Cortex of kidney (tissue), 1 donor: ENCODE measurements around the gene CRMP1.

Experiments used
- DNase-seq: peaks from one replicate; lab custom pipeline; 2025; lab: John Stamatoyannopoulos, UW

Gene CRMP1

DNA sequence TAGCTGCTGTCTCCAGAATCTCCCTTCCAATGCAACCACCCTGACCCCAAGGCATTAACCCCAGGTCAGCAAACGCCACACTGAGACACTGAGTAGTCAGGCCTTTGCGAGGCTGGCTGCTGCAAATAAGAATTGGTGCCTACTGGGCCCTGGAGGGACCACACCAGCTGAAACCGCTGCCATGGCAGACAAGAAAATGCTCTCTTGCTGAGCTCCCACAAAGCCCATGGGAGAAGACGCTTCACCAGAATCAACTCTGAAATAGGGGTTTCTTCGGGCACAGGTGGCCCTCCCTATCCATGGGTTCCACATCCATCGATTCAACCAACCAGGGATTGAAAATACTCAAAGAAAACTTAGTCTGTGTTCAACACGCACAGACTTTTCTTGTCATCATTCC, 26.7 kb upstream of the CRMP1 start:
- DNase-seq, result no peak

DNA sequence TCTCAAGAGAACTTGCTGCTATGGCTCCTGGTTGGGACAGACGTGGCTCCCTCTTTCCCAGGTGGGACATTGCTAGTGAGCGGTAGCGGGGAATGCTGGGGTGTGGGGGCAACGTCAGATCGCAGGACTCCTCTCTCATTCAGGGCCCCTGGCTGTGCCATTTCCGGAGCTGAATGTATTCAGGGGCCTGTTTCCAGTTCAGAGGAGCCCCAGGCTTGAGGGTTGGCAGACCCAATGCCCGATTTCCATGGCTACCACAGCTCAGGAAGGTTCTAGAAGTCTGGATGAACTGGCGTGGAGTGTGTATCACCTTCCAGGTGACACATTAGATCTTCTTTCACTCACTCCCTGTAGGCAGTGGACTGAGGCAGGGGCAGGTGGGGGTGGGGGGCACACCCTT, 26.2 kb upstream of the CRMP1 start:
- no peak for DNase-seq

DNA sequence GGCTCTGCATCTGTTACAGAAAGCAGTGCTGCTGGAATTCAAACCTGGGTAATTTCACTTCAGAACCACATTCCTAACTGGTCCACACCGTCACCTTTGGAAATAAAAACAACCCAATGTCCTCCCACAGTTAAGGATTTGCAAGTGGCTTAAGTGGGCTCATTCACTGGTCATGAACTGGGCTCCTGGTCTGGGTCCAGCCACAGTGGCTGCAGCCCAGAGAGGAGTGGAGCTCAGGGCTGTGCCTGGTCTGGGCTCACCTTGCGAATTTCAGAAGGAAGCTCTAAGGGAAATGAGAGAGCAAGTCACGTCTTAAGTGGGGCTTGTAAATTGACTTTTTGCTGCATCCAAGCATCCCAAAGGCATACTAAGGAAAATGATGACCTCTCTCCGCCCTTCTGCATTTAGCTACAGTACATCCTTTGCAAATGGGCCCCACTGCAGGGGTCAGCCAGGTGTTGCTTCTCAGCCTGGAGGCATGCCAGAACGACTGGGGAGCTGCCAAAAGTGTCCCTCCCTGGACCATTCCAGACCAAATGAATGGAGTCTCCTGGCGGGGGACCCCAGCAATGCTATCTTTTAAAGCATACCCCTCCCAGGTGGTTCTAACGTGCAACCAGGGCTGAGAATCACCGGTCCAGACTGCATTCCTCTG, 25.6 kb upstream of the CRMP1 start:
- no peak for DNase-seq

DNA sequence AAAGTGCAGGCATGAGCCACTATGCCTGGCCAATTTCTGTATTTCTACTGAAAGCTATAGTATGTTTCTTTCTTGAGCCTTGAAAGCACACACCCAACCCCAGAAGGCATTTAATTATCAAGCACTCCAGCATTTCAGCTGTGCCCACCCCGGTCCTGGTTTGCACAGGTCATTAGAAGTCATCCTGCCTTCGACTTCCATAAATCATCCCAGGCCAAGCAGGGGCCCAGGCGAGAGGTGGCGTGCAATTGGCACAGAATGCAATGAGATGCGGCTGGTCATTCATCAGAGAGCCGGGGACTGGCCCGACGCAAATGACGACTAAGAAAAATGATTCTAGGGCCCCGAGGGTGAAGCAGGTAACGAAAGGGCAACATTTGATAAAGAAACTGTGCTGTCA, 24.8 kb upstream of the CRMP1 start:
- DNase-seq, result no peak

DNA sequence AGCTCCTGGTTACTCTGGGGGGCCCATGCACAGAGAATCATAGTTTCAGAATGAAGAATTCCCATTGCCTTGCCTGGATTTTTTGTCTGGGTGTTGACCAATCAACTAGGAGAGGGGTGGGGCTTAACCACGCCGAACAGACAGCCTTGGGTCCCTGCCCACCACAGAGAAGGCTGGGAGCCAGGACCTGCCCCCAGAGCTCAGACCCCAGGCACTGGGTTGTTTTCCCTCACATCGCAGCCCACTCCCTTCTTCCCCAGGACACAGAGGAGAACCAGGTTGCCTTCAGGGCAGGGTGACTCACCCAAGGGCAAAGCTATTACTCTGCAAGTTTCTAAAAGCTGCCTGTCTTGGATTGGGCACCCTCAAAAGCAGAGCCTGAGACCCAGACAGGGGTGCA, 23.3 kb upstream of the CRMP1 start:
- DNase-seq, result no peak

DNA sequence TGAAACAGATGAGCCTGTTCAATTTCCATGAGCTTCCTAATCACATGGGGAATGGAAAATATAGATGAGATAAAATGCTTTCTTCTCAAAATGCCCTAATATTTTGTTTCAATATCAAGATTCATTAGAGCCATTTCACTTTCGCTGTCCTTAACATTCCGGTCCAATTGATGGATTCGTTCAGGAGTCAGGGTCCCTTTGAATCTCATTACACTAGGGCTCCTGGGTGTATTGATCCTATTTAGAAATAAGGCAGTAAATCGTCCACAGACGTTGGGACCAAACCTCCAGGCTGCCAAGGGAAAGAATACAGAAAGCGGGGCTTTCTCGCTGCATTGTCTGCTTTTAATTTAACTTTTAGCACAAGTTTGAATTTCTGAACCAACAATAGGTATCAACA, 20.6 kb upstream of the CRMP1 start:
- no peak for DNase-seq

DNA sequence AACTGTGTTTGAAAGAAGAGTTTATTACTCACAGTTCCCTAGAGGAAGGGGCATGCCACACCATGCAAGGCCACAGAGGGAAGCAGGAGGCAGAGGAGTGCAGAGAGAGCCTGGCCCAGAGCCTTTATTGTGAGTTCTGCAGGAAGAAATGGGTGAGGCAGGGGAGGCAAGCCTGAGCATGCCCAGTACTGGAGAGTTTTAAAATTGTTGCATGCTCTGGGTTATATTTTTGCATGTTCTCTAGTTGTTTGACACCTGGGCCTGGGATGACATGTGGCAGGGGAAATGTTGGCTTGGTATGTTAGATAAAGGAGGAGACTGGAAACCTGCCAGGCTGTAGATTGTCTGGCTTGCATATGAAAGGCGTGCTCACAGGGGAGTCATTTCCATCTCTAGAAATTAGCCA, 19.7 kb upstream of the CRMP1 start:
- no peak for DNase-seq

DNA sequence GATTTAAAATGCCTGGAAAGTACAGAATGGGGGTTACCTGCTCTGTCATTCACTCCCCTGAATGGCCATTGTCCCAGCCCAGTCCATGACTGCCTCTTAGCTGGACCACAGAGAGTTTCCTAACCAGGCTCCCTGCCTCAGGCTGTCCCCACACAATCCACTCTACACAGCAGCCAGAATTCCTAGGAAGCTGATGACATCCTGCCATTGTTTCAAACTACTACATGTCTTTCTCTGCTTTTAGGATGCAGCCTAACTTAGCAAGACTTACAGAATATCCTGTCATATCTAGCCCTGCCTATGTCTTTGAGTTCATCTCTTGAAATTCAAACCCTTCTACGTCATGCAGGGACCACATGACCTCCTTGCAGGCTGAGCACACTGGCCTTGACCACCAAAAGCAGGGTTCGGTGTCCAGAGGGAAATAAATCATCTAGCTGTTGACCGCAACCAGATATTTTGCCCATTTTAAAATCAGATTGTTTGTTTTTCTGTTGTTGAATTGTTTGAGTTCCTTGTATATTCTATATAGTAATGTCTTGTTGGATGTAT, 16.1 kb upstream of the CRMP1 start:
- no peak for DNase-seq

DNA sequence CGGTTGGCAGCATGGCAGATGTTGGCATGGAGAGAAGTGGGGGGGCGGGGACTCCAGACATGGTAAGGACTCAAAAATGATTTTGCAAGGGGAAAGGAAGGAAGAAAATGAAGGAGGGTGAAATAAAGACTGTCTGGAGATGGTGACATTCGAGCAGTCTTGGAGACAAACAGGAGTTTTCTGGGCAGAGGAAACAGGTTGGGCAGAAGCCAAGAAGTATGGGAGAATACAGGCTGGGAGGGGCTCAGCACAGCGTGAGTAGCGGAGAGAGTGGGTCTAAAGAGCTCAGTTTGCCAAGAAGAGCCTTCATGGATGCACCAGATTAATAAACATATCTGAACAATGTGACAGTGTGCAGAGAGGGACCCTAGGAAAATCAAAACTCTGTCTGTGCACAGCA, 13.3 kb upstream of the CRMP1 start:
- DNase-seq, result no peak

DNA sequence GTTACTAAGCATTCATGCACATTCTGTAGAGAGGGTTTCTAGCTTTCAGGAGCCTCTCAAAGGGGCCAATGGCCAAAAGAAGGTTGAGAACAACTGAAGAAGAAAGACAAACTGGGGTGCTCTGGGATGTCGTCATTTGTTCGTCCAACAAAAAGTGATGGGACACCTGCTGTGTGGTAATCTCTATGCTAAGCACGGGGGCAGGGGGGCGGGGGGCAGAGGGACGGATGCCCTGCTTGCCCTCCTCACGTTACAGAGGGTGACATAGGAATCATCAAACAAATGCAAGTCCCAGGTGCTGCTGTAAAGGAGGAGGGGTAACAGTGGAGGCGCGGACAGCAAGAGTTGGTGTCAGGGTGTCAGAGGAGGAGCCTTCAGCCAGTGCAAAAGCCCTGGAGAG, 12.8 kb upstream of the CRMP1 start:
- DNase-seq, result no peak

DNA sequence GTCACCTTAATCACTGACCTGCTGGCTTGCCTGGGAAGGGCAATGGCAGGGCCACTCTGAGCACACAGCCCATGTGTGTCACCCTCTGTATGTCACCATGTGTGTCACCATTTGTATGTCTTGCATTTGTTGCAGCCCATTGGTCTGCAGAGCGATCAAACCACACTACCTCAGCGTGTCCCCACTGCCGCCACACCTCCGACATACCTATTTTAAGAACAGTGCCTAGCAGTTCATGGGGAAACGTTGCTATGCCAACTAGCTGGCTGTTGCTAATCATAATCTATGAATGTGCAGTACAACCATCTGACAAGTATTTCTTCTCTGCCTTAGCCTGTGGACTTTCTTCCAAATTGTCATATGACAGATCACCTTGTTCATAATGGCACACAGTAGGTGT, 8.0 kb upstream of the CRMP1 start:
- no peak for DNase-seq

DNA sequence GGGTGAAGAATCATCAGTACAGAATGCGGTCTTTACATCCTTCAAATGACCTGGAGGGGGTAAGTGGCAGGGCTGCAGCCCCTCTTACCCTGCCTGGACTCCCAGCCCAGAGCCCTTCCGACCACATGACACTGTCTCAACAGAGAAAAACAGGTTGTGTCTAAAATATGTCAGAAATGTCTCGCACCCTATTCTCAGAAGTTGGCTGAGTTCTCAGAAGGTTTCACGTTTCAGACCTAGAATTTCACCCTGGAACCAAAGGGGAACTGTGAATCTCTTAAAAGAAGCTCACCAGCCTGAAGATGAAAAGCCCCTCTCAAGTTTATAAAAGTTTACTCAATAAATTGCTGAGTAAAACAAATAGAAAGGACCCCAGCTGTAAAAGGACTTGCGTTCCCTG, 7.0 kb upstream of the CRMP1 start:
- DNase-seq, result no peak

DNA sequence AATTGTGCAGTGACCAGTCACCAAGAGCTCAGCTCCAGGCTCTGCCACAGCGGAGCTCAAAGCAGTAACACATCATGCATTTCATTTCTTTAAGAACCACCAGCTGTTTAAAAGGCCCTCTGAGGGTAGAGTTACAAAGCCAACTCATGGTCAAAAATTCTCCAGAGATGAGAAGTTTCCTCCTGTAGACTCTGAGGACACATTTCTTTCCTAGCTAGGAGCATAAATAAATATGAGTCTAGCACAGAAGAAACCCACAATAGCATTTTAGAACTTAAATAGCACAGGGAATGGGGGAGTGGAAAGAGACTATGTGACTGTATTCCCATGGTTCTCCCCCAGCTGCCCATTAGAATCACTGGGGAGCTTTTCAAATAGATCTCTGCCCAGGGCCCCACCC, 6.5 kb upstream of the CRMP1 start:
- DNase-seq, result no peak

DNA sequence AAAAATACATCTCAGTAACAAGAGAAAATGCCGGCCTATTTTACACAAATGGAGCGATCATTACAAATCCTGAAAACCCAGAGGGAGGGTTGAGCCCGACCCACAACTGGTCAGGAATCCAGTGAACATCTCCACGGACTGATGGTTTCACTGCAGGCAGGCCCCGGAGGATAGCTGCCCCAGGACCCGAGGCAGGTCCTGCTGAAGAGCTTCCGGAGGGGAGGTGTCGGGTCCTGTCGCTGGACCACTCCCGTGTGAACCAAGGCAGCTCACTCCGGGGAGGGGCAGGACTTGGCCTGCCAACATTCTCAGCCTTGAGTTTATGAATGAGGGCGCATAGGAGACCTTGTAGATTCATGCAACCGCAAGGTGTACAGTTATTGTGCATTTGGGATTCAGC, 4.8 kb upstream of the CRMP1 start:
- no peak for DNase-seq

DNA sequence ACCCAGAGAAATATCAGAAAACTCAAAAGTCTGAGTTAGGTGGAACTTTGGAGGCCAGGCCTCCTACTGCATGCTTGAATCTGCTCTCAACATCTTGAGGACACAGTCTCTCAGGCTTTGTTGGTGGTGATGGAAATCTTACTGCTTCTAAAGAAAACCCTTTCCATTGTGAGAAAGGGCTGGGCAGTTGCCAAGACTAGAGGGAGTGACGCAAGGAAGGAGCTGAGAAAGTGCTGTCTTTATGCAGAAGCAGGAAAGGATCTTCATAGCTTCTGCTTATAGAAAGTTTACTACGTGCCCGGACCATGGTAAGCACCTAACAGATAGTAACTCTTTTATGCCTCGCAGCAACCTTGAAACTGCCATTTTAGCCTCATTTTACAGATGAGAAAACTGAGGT, 2.4 kb upstream of the CRMP1 start:
- no peak for DNase-seq

DNA sequence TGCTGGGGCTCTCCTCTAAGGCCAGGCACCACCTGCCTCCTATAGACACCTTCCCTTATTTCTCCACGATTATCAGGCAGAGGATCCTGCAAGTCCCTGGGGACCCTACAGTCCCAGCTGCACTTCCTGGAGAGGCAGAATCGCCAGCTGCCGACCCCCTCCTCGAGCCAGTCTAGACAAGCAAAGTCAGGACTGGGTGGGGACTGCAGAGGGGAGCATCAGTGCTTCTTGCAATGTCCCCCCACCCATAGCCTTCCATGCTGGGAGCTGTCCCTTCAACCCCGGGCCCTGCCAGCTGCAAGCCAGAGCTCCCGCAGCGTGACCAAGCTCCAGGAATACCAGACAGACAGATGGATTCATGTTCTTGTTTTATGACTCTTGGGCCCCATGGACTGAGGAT, 1.4 kb upstream of the CRMP1 start:
- DNase-seq, result no peak

DNA sequence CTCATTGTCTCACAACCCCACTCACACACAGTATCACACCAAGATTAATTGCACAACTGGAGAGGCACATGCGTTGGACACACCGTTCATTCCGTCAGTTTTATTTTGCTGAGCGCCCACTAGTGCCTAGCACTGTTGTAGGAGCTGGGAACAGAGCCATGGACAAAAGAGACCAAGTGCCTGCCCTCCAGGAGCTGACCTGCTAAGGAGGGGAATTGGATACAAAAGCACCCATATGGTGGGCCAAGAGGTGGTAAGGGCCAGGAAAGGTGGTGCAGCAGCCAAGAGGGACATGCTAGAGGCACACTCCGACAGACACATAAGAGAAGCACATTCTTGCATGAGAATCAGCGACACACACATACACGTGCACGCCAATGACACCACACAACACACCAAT, 705 bp upstream of the CRMP1 start:
- no peak for DNase-seq

DNA sequence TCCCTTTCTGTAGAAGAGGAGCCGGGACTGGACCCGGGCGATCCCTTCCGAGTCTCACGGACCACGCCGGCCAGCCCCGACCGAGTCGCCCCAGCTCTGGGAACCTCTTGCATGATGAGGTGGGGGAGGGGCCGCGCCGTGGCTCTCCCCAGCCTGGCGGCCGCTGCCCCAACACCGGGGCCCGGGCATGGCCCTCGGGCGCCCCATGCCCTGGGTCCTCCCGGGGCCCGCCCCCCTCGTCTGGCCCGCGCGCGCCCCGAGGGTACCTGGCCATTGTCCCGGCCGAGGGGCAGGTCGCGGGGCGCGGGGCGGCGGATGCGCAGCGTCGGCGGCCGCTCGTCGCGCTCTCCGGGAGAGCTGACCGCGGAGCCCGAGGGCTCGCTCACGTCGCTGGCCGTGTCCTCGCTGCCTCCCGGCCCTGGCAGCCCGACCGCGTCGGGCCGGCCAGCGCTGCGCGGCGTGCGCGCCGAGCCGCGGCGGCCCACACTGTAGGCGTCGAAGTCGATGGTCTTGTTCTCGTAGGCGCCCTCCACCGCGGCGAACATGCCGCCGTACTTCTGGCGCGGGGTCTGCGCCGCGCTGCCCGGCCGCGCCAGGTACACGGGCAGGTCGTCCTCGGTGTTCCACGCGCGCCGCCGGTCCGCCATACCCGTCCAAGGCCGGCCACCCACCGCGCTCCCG, 423 bp downstream of the CRMP1 start:
- DNase-seq, result no peak

DNA sequence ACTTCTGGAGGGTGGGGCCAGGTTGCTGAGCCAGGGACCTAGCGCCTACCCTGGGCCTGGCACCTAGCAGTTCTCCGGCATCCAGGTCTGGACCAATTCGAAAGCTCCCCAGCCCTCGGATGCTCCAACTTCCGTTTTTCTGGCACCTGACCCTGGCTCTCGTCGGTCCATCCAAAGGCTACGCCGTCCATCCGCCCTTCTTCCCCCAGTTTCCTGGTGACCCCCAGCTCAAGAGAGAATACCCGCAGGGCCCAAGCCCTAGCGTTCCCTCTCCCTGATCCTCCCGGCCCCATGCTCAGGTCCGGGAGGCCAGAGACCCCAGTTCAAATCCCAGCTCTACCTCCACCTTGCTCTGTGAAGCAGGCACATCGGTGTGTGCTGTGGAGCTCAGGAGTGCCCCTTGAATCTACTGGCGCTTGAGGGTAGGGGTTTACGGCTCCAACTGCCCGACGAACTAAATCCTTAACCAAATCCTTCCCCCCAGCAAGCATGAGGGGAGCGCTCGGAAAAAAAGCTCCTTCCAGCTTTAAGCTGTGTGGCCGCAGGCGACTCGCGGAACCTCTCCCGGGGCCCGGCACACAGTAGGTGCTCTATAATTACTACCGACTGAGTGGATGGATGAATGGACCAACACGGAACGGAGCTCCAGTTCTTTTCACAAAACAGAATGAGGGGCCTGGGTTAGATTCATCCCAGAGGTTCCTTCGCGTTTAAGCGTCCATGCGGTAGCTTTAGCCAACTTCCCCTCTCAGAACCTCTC, 1.1 kb downstream of the CRMP1 start:
- no peak for DNase-seq

DNA sequence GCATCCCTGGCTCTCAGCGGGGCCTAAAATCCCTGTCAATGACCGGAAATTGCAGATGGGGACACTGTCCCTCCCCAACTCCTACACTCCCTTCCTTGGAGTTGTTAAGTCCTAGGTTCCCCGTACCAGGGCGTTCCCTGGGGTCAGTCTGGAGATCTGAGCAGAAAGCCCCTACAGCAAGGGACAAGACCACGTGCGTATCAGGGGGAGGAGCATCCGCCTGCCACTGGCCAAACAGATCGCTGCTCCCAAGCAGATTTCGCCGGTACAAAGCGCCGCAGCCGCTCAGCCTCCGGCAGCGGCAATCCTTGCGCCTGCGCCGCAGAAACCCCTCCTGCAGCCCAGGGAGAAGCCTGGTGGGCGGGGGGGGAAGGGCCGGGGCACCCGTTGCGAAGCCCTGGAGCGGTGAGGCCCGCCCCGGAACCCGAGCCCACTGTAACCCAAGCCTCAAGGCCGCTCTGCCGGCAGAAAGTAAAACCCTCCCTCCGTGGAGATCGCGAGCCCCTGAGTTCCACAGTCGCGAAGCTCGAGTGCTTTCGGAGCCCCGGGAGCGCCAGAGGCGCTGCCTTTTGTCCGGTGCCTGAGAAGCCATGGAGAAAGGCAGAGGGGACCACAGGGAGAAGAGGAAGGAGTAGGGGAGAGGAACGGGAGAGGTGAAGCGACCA, 2.7 kb downstream of the CRMP1 start:
- no peak for DNase-seq

DNA sequence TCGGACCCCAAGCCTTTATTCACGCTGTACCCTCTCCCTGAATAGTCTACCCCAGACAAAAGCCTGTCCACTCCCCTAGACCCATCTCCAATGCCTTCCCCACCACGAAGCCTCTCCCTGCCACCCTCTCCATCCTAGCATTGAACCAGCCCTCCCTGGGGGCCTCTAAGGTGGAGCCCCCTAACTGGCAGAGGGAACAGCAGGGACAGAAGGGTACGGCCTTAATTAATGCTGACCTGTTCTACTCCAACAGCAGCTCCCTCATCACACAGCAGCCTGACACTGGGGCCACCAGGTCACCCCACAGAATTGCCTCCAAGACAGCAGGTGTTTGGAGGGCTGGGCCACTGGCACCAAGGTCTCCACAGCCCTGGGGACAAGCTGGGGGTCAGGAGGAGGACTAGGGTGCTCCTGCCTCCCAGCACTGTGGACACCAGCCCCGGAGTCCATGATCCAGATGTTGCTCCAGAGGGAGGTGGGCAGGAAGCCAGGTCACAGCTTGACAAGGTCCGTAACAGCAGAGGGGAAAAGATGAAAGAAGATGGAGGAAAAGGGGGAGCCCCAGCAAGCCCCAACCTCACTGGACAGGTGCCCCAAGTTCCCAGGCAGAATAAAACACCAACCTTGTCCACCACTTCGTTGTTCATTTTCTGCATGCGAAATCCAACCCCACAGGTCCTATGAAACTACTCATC, 3.7 kb downstream of the CRMP1 start:
- no peak for DNase-seq
